ENCODE data around the gene CLGN.

- TF ChIP-seq SKIL (CRISPR knock-in tag; IDR thresholded peaks at IDR 0.05; ENCODE audit: borderline replicate concordance) (no peak), DMAP1 (CRISPR knock-in tag; IDR thresholded peaks at IDR 0.05) (no peak), MAFK (conservative IDR thresholded peaks at IDR 0.05 in 1 of 2, IDR thresholded peaks at IDR 0.05 in 1 of 2; ENCODE audit: low read length in 2 of 2) (no peak)
Observed at GRCh38 chr4:140355288-140355687, 72.2 kb downstream of the CLGN start.
